ENCODE data around the gene HRK.
A peak's percentile ranks its signal among the peaks of the same experiment; 100 is the strongest.

The HRK gene

GRCh38 chr12:116881325-116881876 is at the start of gene HRK:
HRK (minus strand) TSS chr12:116881441; CDS start chr12:116881307, 134 bp downstream.
- peak; percentile 71 for DNase-seq (ENCODE audit: low spot score)

DNA sequence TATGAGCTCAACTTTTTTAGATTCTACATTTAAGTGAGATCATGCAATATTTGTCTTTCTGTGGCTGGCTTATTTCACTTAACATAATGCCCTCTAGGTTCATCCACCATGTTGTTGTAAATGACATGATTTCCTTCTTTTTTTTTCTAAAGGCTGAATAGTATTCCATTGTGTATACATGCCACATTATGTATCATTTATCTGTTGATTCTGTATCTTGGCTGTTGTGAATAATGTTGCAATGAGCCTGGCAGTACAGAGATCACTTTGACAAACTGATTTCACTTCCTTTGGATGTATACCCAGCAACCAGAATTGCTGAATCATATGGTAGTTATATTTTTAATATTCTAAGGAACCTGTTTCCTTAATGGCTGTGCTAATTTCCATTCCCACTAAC is 48.6 kb upstream of the HRK start:
- DNase-seq (ENCODE audit: low spot score): no peak

DNA sequence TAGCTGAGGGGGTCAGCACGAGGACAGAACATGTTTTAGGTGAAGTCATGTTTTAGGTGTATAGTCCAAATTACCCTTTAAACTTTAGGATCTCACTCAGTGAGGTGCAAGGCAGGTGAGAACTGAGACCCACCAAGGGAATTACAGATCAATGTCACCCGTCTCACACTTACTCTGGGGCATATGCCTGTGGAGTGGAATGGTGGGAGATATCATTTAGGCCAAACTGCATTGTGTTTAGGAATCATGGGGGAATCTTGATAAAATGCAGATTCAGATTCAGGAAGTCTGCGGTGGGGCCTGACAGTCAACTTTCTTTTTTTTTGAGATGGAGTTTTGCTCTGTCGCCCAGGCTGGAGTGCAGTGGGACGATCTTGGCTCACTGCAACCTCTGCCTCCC is 47.3 kb upstream of the HRK start:
- no peak for DNase-seq (ENCODE audit: low spot score)

GRCh38 chr12:116927244-116927940 is 46.2 kb upstream of the HRK start:
- no peak for DNase-seq (ENCODE audit: low spot score)

DNA sequence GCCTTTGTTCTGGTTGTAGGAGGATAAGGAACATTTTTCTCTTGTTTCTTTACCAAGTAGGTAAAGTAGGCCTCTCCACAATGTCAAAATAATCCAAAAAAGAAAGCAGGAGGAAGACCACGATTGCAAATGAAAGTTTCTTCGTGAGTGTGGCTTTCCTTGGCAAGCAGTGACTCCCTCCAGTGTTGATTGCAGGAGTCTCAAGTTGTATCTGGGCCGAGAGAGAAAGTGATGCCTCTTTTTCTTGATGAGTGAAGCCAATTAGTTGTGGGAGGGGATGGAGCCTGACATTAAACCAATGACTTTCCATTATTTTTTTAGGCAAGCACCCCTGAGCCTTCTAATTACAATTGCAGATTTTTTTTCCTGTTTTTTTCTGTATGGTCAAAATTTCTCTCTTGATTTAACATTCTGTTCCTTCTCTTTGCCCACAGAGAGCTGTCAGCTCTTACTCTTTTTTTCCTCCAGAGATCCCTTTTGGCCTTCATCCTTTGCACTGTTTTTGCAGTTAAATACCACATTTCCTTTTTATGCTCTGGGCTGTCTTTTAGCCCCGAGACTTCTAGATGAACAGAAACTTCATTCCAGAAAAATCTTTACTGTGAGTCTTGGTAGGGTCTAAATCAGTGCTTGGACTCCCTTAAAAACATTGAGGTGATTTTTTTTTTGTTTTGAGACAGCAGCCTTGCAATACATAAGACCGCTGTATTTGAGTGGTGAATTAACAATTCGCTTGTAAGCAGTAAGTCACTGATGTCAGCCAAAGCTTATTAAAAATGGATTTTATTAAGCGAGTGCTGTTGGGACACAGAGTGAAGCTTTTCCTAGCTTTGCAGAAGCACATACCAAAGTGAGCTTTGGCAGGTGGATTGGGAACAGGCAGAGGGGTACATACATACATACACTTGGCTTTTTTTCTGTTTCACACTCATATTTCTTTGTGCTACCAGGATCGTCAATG is 45.3 kb upstream of the HRK start:
- no peak for DNase-seq (ENCODE audit: low spot score)

- peak; percentile 25 for DNase-seq (ENCODE audit: low spot score)
Observed at GRCh38 chr12:116924558-116925453, 43.6 kb upstream of the HRK start.

- no peak for DNase-seq (ENCODE audit: low spot score)
Observed at GRCh38 chr12:116922194-116922897, 41.1 kb upstream of the HRK start.

GRCh38 chr12:116920939-116921338 is 39.7 kb upstream of the HRK start:
- DNase-seq (ENCODE audit: low spot score): no peak

DNA sequence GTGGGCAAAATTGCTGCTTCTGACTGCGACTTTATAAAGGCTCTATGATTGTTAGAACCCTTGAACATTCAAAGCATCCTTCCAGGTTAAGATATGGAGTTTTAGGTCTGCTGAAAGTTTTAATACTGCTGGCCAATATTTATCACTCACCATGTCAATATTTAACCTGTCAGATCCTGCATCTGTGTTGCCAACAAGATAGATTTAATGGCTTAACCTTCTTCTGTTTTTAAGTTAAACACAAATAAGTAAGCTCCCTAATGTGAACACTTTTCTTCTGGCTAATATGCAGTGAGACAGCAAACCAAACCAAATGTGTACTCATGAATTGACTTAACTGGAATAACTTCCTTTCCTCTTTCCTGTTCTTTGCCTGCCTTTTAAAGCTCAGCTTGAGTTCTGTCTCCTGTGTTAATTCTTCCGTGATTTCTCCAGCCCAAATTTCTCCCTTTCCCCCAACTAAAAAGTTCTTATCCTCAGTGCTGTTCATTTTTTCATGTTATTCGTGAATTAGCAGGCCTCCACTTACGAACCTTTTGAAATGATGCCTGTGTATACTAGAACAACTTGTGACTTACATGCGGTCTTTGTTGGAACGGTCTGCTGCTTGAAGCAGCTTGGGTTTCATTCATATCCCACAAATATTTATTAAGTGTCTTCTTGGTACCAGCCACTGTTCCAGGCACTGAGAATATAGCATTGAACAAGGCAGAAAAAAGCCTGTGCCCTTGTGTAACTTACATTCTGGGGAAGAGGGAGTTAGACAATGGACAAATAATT is 38.7 kb upstream of the HRK start:
- no peak for DNase-seq (ENCODE audit: low spot score)

DNA sequence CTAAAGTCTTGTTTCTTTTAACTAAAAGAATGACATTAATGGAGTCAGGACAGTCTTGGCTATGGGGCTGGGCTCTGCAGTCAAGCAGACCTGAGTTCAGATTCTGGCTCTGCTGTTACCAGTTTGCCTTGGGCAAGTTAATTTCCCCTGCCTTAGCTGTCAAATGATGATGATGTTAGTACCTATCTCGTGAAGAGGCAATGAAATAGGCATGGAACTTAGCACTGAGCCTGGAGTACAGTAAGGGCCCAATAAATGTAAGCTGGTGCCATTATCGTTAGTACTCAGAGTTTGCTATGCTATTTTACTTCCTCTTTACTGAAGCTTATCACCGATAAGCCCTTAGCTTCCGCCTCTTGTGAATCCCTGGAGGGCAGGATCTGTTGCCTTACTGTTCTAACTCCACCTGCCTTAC is 38.0 kb upstream of the HRK start:
- DNase-seq (ENCODE audit: low spot score): peak; percentile 72

DNA sequence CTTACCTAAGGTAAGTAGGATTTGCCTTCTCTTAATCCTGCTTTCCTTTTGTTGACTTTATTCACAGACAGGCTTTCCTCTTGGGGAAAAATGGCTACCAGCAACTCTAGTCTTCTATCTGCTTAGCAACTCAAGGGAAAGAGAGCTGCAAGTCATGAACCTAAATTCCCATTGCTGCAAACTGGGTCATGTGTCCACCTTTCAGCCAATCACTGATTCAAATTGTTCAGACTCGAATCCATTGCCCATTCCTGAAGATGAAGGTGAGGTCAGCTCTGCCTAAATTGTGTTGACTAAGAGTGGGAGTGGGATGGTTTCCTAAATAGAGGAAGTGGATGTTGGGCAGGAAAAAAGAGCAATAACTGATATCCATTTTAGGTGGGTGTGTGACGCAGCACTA is 37.2 kb upstream of the HRK start:
- peak; percentile 24 for DNase-seq (ENCODE audit: low spot score)

- peak; percentile 90 for DNase-seq (ENCODE audit: low spot score)
Observed at GRCh38 chr12:116916714-116917114, 35.5 kb upstream of the HRK start.

GRCh38 chr12:116916122-116916521 is 34.9 kb upstream of the HRK start:
- DNase-seq (ENCODE audit: low spot score): no peak

- no peak for DNase-seq (ENCODE audit: low spot score)
Observed at GRCh38 chr12:116915326-116915725, 34.1 kb upstream of the HRK start.

DNA sequence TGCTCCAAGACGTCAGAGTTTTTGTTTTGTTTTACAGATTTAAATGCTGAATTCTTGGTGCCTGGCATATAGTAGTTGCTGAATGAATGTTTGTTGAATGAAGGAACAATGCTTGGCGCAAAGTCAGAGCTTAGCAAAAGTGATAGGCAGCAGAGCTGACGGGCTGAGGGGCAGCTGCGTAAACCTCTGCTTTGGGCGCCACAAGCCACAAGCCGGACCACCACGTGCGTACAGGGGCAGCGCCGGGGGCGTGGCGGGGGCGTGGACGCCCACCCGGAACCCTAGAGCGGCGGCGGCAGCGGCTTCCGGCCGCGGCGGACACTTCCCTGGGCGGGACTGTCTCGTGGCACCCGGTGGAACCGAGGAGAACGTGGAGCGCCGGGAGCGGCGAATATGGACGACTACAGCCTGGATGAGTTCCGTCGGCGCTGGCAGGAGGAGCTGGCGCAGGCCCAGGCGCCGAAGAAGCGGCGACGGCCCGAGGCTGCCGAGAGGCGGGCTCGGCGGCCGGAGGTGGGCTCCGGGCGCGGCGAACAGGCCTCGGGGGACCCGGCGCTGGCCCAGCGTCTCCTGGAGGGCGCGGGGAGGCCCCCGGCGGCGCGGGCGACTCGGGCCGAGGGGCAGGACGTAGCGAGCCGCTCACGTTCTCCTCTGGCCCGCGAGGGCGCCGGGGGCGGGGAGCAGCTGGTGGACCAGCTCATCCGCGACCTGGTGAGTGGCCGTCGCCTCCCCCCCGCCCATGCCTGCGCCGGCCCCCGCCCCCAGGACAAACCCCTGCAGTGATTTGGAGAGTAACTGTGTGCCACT is 29.6 kb upstream of the HRK start, which contains the start of gene FBXW8:
FBXW8 (plus strand) TSS at position 306 of the 807 bp plus-strand sequence; CDS start at position 394, 88 bp downstream.
- DNase-seq (ENCODE audit: low spot score): peak; percentile 80

DNA sequence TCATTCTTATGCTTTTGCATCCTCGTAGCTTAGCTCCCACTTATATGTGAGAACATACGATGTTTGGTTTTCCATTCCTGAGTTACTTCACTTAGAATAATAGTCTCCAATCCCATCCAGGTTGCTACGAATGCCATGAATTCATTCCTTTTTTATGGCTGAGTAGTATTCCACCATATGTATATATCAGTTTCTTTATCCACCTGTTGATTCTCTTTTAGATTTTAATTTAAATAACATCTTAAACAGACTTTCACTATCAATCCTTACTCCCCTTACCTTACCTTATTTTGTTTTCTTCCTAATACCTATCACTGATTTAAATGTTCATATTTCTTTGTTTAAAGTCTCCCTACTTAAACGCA is 29.0 kb upstream of the HRK start:
- no peak for DNase-seq (ENCODE audit: low spot score)

DNA sequence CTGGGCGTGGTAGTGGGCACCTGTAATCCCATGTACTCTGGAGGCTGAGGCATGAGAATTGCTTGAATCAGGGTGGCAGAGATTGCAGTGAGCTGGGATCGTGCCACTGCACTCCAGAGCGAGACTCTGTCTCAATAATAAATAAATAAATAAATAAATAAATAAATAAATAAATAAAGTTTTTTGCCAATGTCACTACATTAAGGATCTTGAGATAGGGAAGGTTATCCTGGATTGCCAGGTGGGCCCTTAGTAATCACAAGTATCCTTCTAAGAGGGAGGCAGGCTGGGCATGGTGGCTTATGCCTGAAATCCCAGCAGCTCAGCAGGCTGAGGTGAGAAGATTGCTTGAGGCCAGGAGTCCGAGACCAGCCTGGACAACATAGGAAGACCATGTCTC is 25.0 kb upstream of the HRK start:
- DNase-seq (ENCODE audit: low spot score): no peak

DNA sequence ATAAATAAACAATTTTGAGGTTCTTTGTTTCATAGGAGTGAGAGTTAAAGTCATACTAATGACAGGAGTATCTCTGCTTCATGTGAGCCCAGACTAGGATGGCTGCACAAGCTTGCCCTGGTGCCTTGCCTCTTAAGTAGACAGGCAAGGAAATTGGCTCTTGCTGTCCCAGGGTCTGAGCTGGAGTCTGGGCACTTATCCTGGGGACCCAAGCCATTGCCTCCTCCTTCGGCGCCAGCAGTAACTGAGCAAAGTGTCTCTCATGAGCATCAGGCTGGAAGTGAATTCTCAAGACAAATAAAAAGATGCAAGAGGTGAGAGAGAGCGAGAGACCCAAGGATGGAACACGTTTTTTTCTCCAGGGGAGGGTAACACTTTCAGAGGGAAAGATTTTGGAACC is 22.6 kb upstream of the HRK start:
- no peak for DNase-seq (ENCODE audit: low spot score)

GRCh38 chr12:116901612-116902011 is 20.4 kb upstream of the HRK start:
- DNase-seq (ENCODE audit: low spot score): no peak
